Liver (tissue), 9 donors: ENCODE measurements around the gene ARHGAP32. TPM values are rescaled to one million over a fixed set of nuclear protein-coding genes. Genes with fewer than 3 reads are reported as not detected.

Experiments
- DNase-seq: peaks from one replicate; pipeline ENCODE4 v3.0.0-alpha.2; 2017; ENCODE audit warnings: low spot score
- H3K27ac ChIP-seq, 2 donors: one replicate each; pipeline ENCODE4 v1.7.0; 2013; ENCODE audit warnings: inconsistent platforms in 2 of 2, low read length in 2 of 2, control low read depth in 1 of 2, low read depth in 1 of 2, mild to moderate bottlenecking in 1 of 2
- H3K27me3 ChIP-seq, 4 donors: one replicate each; pipeline versions ENCODE4 v1.6.1 to v1.7.0; 2013; ENCODE audit warnings: low read length in 3 of 4, inconsistent platforms in 1 of 4, mild to moderate bottlenecking in 1 of 4, moderate library complexity in 1 of 4; ENCODE audit not compliant: control insufficient read depth in 4 of 4, insufficient read depth in 4 of 4
- H3K36me3 ChIP-seq, 4 donors: one replicate each; pipeline versions ENCODE4 v1.6.1 to v1.7.0; 2013; ENCODE audit warnings: low read length in 3 of 4, mild to moderate bottlenecking in 3 of 4, low read depth in 1 of 4, moderate library complexity in 1 of 4; ENCODE audit not compliant: control insufficient read depth in 4 of 4, insufficient read depth in 3 of 4
- H3K4me1 ChIP-seq, 4 donors: one replicate each; pipeline versions ENCODE4 v1.6.1 to v1.7.0; 2013; ENCODE audit warnings: low read length in 3 of 4, mild to moderate bottlenecking in 3 of 4, moderate library complexity in 1 of 4; ENCODE audit not compliant: control insufficient read depth in 4 of 4, insufficient read depth in 4 of 4
- H3K4me3 ChIP-seq, 3 donors: one replicate each; pipeline versions ENCODE4 v1.6.1 to v1.7.0; 2013; ENCODE audit warnings: low read length in 3 of 3, control low read depth in 1 of 3, low read depth in 1 of 3, mild to moderate bottlenecking in 1 of 3
- H3K9ac ChIP-seq, 2 donors: one replicate each; pipeline ENCODE4 v1.7.0; 2013; ENCODE audit warnings: low read length in 2 of 2, mild to moderate bottlenecking in 2 of 2, moderate library complexity in 2 of 2, control low read depth in 1 of 2, low read depth in 1 of 2
- H3K9me3 ChIP-seq, 4 donors: one replicate each; pipeline versions ENCODE4 v1.6.1 to v1.7.0; 2013; ENCODE audit warnings: low read length in 3 of 4; ENCODE audit not compliant: control insufficient read depth in 4 of 4
- CTCF ChIP-seq: fragments of 150-350 bp; IDR thresholded peaks from 2 replicates; pipeline ENCODE4 v1.5.1; 2017; ENCODE audit warnings: improper control_type of control experiment, low read depth, low read length; ENCODE audit not compliant: missing input control
- EGR1 ChIP-seq, 2 donors: IDR thresholded peaks; 2 replicates each; pipeline ENCODE4 v1.6.1; 2016 to 2018; ENCODE audit warnings: antibody characterized with exemption in 2 of 2, low read depth in 2 of 2
- FOXA1 ChIP-seq: IDR thresholded peaks from 2 replicates; pipeline ENCODE4 v1.6.1; 2016; ENCODE audit warnings: antibody characterized with exemption
- FOXA2 ChIP-seq: IDR thresholded peaks from 2 replicates; pipeline ENCODE4 v1.6.1; 2016; ENCODE audit warnings: antibody characterized with exemption
- GABPA ChIP-seq, 2 donors: IDR thresholded peaks in 1 of 2; conservative IDR thresholded peaks in 1 of 2; 2 replicates each; pipeline ENCODE4 v1.6.1; 2016; ENCODE audit warnings: antibody characterized with exemption in 2 of 2, mild to moderate bottlenecking in 1 of 2, moderate library complexity in 1 of 2
- HNF4A ChIP-seq, 2 donors: conservative IDR thresholded peaks; 2 replicates each; pipeline ENCODE4 v1.6.1; 2016; ENCODE audit warnings: antibody characterized with exemption in 2 of 2, mild to moderate bottlenecking in 2 of 2
- HNF4G ChIP-seq: IDR thresholded peaks from 2 replicates; pipeline ENCODE4 v1.6.1; 2016; ENCODE audit warnings: antibody characterized with exemption
- JUND ChIP-seq, 2 donors: IDR thresholded peaks; 2 replicates each; pipeline ENCODE4 v1.6.1; 2016; ENCODE audit warnings: antibody characterized with exemption in 2 of 2
- MAX ChIP-seq: IDR thresholded peaks from 2 replicates; pipeline ENCODE4 v1.6.1; 2016; ENCODE audit warnings: antibody characterized with exemption
- NR2F2 ChIP-seq: IDR thresholded peaks from 2 replicates; pipeline ENCODE4 v1.6.1; 2016; ENCODE audit warnings: antibody characterized with exemption
- RAD21 ChIP-seq, 2 donors: IDR thresholded peaks; 2 replicates each; pipeline ENCODE4 v1.6.1; 2016; ENCODE audit warnings: antibody characterized with exemption in 2 of 2, mild to moderate bottlenecking in 2 of 2
- RXRA ChIP-seq, 2 donors: IDR thresholded peaks; 2 replicates each; pipeline ENCODE4 v1.6.1; 2017 to 2018; ENCODE audit warnings: antibody characterized with exemption in 2 of 2, mild to moderate bottlenecking in 1 of 2
- SP1 ChIP-seq: IDR thresholded peaks from 2 replicates; pipeline ENCODE4 v1.6.1; 2018; ENCODE audit warnings: antibody characterized with exemption, mild to moderate bottlenecking
- TAF1 ChIP-seq: conservative IDR thresholded peaks from 2 replicates; pipeline ENCODE4 v1.6.1; 2016; ENCODE audit warnings: antibody characterized with exemption, mild to moderate bottlenecking
- YY1 ChIP-seq: IDR thresholded peaks from 2 replicates; pipeline ENCODE4 v1.6.1; 2016; ENCODE audit warnings: antibody characterized with exemption, mild to moderate bottlenecking
- WGBS: extraction: QIAGEN DNeasy Blood & Tissue Kit; methylation state at CpG from one replicate; pipeline ENCODE4 v1.1.7; 2013; 5-methylcytosine and 5-hydroxymethylcytosine counted together
- polyA plus RNA-seq, 2 donors: library from polyadenylated mRNA; stranded (reverse) in 1 of 2; unstranded in 1 of 2; fragments of 200-250 nt in 1 of 2; fragments of >200 nt in 1 of 2; fragmentation: Nextera tagmentation in 1 of 2; extraction: Ambion mirVana in 1 of 2; gene quantifications; one replicate each; pipeline versions ENCODE4 v1.2.1 to v1.2.3, GENCODE V29; 2013 to 2015
- total RNA-seq, 2 donors: library from RNA; depleted of rRNA; stranded (reverse); fragments of >200 nt; gene quantifications; one replicate each; pipeline ENCODE4 v1.2.3, GENCODE V29; 2014
- donor health status: healthy.
- donor health status: healthy.
- donor health status: healthy.
- donor health status: healthy.
- donor health status: healthy.

Gene ARHGAP32
- total and polyA plus RNA-seq, 4 donors = 1.8 to 13.1 (median 2.6) TPM

- no peak for TF ChIP-seq CTCF
- no peak for TF ChIP-seq EGR1 (IDR thresholded peaks at IDR 0.05; ENCODE audit: low read depth in 2 of 2)
- no peak for TF ChIP-seq GABPA (IDR thresholded peaks at IDR 0.05 in 1 of 2, conservative IDR thresholded peaks at IDR 0.05 in 1 of 2)
- no peak for TF ChIP-seq HNF4G
- TF ChIP-seq MAX = no peak
- no peak for TF ChIP-seq FOXA1
- Histone ChIP-seq H3K4me1 (no peaks in the 10 kb centered on the region), H3K4me3 (no peak overlapping the region), H3K36me3 (peaks cover 0 to 19% (median 6%) of the 10 kb centered on the region in 4 donors), H3K9me3 (no peaks in the 10 kb centered on the region), H3K9ac (no peak overlapping the region), H3K27ac (no peak overlapping the region), H3K27me3 (no peaks in the 10 kb centered on the region)
- 92% methylated on average over 2 of the region's 2 CpGs for WGBS
- DNase-seq = no peak
These were observed 124.7 kb downstream of the ARHGAP32 start for GRCh38 chr11:129067454-129067853.

GRCh38 chr11:129066229-129066628 lies 125.9 kb downstream of the ARHGAP32 start:
- no peak for TF ChIP-seq FOXA1
- TF ChIP-seq HNF4G = no peak
- TF ChIP-seq HNF4A (conservative IDR thresholded peaks at IDR 0.05) = no peak
- TF ChIP-seq TAF1 = no peak
- no peak for TF ChIP-seq CTCF
- TF ChIP-seq SP1 = no peak
- no peak for TF ChIP-seq RXRA (IDR thresholded peaks at IDR 0.05)
- no peak for TF ChIP-seq JUND (IDR thresholded peaks at IDR 0.05)
- TF ChIP-seq MAX = no peak
- TF ChIP-seq FOXA2 = no peak
- no peaks in the 10 kb centered on the region for H3K27me3 ChIP-seq
- 88% methylated on average over 1 of the region's 1 CpG for WGBS
- no peak overlapping the region for H3K9ac ChIP-seq
- no peak for DNase-seq
- H3K4me1 ChIP-seq = no peaks in the 10 kb centered on the region
- H3K36me3 ChIP-seq = peaks cover 0 to 19% (median 8%) of the 10 kb centered on the region in 4 donors
- H3K9me3 ChIP-seq = no peaks in the 10 kb centered on the region
- no peak overlapping the region for H3K4me3 ChIP-seq
- H3K27ac ChIP-seq = no peak overlapping the region

- H3K27ac ChIP-seq = no peak overlapping the region
- H3K27me3 ChIP-seq = no peaks in the 10 kb centered on the region
- no peak overlapping the region for H3K9ac ChIP-seq
- H3K4me3 ChIP-seq = no peak overlapping the region
- no peak for TF ChIP-seq CTCF
- TF ChIP-seq JUND (IDR thresholded peaks at IDR 0.05) = no peak
- TF ChIP-seq NR2F2 = no peak
- TF ChIP-seq FOXA2 = no peak
- TF ChIP-seq RAD21 (IDR thresholded peaks at IDR 0.05) = no peak
- no peak for TF ChIP-seq HNF4G
- no peak for TF ChIP-seq YY1
- DNase-seq = no peak
- H3K36me3 ChIP-seq = peaks cover 0 to 19% (median 8%) of the 10 kb centered on the region in 4 donors
- no peaks in the 10 kb centered on the region for H3K4me1 ChIP-seq
- H3K9me3 ChIP-seq = no peaks in the 10 kb centered on the region
These were observed 129.0 kb downstream of the ARHGAP32 start for GRCh38 chr11:129063118-129063517.
